Suppressor macrophage treated with lipopolysaccharide for 1 hour (primary cell): ENCODE results near the gene CENPO.

ENCODE experiments used
- DNase-seq, 3 donors: peaks; one replicate each; pipeline ENCODE4 v3.0.0-alpha.2; 2020 to 2022

Gene CENPO

DNA sequence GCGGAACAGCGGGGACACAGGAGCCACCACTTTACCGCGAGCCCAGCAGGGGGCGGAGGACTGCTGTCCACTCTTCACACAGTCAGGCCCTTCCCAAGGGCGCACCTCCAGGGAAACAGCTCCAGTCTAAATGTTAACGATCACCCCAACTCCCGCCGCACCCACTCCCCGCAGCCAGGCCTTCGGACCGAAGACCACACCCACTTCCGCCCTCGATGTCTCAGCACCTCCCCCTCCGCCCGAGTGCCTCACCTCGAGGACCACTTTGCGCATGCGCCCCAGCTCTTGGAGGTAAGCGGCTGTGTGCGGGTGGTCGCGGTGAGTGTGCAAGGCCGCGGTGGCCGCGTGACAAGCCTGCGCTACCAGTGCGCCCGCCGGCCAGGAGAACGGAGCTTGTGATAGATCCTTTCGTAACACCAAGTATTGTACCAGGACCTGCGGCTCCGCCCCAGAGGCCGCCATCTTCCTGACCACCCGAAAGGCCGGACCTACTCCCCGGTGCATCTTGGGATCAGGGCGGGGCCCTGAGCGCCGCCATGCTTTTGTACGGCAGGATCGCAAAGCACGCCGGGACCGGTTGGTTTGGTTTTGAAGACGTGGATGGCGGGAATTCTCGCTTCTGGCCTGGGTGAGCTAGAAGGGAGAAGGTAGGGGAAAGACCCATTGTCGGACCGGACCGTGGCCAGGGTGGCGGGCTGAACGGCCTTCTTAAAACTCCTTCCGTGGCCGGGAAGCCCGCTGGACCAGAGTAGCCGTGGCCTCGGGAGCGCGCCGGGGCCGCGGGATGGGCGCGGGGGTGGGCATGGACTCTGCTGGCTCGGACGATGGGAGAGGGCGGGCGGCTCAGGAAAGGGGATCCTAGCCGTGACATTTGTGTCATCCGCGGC lies at the start of gene CENPO, which contains the start of gene PTRHD1:
Gene CENPO, plus strand, starts transcription at position 552 of the 887 bp plus-strand sequence. CDS start 495 bp downstream, outside the sequence.
Gene PTRHD1, minus strand, starts transcription at position 518 of the 887 bp plus-strand sequence. Its CDS starts 14 bp downstream, at position 504.
- DNase-seq = peak; percentile 98

- peak; percentile 54 to 63 (median 61) for DNase-seq
Observed at GRCh38 chr2:24743924-24744323, 49.3 kb upstream of the CENPO start.

DNA sequence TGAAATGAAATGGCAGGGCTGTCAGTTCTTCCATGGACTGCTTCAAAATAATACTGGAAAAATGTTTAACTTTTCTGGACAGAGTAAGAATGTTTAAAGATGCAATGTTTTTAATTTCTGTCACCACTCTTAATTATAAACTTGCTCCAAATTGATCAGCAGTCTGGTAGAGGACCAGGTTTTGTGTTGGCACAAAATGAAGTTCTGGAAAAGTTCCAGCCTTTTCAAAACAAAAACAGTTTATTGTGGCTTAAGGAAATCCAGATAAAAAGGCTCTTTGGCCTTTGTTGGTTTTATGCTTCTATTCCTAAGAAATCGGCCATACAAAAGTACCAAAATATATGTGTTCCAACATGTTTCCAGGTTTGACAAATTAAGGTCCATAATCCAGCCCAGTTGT lies 48.9 kb upstream of the CENPO start:
- no peak for DNase-seq

- no peak for DNase-seq
Observed at GRCh38 chr2:24745825-24746224, 47.4 kb upstream of the CENPO start.

DNA sequence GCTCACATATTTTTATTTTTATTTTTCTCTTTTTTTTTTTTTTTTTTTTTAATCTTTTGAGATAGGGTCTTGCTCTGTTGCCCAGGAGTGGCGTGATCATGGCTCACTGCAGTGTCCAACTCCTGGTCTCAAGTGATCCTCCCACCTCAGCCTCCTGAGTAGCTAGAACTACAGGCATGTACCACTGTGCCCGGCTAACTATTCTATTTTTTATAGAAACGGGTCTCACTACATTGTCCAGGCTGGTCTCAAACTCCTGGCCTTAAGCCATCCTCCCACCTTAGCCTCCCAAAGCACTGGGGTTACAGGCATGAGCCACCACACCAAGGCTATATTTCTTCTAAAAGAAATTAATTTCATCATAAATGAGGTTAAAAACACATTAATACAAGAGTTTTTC lies 45.9 kb upstream of the CENPO start:
- no peak for DNase-seq

DNA sequence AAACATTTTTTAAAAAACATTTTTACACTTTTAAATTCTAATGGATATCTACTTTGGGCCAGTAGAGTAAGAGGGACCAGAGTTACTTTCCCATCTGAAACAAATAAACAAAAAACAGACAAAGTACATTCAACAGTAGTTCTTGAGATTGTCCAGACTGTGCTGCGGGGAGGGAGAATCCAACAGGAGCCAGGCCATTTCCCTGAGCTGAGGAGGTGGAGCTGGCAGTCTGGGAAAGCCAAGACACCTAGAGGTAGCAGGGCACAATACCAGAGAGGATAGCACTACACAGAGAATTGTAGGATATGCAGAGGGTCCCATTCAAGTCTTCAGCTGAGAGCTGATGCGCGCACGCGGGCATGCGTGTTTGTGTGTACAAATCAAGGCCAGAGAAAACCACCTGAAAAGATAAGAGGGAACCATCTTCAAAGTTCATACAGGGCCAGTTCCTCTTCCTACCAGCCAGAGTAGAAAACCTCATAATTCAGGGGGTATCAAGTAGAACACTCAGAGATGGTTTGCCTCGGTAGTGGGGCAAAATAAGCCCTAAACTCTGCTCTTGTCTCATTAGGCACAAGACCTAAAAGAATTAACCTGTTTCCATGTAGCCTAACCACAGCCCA lies 44.0 kb upstream of the CENPO start:
- DNase-seq = no peak

DNA sequence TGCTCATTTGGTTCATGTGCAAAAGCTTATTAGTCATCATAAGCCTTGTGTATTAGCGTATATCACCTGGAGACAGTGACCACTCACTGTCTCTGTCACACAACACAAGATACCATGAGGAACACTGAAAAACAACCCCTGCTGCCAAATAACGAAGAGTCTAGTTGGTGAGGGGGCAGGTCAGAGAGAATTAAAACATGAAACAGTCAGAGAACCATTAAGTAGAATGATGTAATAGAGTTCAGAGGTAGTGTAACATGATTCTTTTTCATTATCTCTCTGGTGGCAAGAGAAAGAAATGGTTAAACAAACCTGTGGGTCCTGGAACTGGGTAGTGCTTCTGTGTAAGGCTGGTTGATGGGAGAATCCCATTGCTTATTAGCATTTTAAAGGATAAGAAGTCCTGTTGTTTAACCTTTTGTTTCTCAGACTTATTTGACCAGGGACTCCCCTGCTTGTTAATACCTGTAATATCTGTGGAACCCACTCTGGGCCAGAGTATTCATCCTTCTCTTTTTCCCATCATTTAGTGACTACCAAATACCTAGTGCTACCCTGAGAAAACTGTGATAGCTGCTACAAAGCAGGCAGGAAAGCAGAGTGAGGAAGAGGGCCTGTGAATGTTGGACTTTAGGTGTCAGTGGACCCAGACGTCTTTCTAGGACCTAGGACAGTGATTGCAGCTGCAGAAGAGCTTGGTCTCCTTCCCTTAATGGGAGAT lies 38.1 kb upstream of the CENPO start:
- no peak for DNase-seq

DNA sequence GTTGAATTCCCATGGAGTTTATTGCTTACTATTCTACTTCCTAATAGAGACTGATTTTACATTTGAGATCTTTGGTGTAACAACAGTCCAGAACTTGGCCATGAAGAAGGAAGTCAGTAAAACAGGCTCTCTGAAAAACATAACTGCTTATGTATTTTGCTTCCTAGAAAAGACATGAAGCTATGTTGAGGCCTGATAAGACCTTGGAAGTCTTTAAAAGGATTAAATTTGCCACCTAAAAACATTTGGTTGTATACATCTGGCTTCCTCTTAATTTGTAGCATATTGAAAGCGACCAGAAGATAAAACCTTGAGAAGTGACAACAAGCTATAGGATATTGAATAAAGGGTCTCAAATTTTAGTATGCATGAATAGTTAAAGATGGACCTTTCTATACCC lies 36.4 kb upstream of the CENPO start:
- no peak for DNase-seq

DNA sequence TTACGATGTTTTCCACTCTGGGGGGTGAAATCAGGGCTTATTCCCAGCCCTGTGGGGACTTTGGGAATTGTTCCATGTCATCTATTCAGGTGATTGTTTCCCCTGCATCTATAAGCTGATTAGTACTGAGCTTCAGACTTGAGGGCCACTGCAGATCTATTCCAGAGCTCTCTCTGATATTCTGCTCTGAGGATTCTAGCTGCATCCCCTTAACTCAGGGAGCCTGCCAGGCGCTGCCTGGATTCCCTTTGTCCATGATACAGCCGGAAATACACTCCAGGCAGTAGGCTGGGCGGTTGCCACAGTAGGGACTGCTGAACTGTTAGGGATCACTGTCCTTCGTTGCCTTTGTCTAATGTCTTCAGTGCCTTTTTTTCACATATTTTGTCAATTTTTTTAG lies 31.4 kb upstream of the CENPO start:
- no peak for DNase-seq

DNA sequence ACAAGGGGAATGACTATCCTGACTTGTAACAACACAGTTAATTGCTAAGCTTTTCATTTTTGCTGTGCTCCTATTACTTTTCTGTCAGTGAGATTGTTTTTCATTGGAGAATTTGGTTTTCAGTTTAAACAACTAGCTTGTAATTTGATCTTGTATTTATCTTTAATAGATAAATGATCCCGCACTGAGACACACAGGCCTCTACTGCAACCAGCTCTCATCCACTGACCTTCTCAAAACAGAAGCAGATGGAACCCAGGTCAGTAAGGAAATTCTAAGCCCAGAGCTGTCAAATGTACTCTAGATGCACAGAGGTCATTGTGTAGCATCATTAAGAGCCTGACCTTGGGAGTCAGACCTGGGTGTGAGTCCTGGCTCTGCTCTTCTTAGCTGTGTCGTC lies 30.7 kb upstream of the CENPO start:
- no peak for DNase-seq

- no peak for DNase-seq
Observed at GRCh38 chr2:24763843-24764242, 29.4 kb upstream of the CENPO start.

DNA sequence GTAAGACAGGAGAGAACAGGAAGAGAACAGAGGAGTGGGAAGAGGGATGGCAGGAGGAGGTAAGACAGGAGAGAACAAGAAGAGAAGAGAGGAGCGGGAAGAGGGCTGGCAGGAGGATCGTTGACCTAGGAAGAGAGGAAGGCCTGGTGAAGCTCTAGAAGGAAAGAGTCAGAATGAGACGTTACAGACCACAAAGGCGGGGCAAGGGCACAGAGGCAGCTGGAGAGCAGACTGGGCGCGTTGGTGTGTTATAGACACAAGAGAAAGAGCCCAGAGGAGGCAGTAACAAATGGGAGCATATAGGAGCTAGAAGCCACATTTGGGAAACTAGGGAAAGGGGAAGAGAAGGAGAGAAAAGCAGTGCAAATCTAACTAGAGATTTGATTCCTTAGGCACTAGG lies 26.6 kb upstream of the CENPO start:
- DNase-seq = no peak

DNA sequence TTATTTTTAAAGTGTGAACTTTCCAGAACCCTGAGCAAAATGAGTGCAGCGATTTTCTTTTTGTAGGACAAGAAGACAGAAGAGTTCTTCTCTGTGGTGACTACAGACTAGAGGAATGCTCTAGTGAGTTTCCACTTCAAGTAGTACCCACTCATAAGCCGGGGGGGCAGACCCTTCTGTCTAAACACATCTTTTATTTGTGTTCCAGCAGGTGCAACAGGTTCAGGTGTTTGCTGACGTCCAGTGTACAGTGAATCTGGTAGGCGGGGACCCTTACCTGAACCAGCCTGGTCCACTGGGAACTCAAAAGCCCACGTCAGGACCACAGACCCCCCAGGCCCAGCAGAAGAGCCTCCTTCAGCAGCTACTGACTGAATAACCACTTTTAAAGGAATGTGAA lies 25.2 kb upstream of the CENPO start:
- DNase-seq = no peak

DNA sequence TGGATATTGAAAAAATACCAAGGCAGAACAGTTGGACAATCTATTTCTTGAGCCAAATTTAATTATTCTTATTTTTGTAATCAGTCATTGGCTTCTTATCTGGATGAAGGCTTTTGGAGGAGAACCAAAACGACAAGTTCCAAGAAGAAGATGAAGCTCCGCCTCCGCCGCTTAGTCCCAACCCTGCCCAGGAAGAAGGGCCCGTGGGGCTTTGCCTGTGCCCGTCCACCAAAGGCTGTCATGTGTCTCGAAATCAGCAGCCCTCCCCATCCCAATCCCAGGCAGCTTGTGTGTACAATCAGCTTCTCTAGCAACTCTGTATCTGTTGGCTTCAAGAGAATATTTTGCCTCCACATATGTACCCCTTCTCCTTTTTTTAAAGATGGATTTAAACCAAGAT lies 24.6 kb upstream of the CENPO start:
- no peak for DNase-seq

GRCh38 chr2:24771061-24771460 lies 22.2 kb upstream of the CENPO start:
- no peak for DNase-seq

DNA sequence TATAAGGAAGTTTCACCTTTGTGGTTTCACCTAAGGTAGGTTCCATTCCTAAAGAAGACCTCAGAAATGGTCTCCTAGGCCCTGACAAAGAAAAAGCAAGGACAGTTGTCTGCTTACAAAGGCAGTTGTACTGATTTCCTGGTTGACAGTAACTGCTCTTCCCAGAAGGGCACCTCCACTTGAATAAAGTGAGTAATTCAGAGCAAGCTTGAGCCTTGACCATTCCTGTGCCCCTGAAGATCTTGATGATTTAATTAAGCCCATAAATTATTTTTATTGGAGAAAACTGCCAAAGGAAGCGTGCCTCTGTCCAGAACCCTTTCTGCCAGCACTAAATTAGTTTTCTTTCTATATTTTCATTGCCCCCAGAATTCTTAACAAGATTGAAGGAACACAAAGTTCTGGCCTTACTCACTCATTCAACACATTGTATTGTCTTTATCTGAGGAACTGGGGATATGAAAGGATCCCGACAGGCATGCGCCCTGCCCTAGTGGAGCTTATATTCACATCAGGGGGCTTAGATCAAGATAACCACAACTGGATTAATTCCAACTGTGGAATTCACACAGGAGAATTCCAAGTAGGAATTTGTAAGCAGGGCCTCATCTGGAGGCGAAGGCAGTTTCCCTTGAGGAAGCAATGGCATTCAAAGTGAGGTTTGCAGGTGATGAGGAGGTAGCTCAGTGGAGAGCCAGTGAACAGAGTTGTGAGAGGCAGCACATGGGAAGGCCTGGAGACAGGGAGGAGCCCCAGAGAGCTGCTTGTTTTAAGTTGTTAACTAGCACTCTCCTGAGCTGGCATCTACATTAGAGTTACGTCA lies 21.2 kb upstream of the CENPO start:
- DNase-seq = no peak

GRCh38 chr2:24774373-24774772 lies 18.9 kb upstream of the CENPO start:
- peak in 1 of 3 donors; percentile 6 for DNase-seq

- peak; percentile 29 to 45 (median 45) for DNase-seq
Observed at GRCh38 chr2:24779116-24779515, 14.1 kb upstream of the CENPO start.

DNA sequence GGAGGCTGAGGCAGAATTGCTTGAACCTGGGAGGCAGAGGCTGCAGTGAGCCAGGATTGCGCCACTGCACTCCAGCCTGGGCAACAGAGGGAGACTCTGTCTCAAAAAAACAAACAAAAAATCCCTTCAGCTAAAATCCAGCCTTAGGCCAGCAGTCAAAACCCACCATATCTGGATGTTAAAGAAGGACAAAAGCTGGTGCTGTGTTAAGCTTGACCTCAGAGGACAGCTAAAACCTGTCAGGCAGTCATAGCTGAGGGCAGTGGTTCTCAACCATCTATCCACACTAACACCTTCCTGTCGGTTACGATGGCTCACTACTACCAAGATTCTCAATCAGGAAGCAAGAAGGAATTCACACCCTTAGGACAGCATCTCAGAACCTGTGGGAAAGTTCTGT lies 9.6 kb upstream of the CENPO start:
- DNase-seq = no peak

GRCh38 chr2:24785671-24786321 lies 7.4 kb upstream of the CENPO start:
- DNase-seq = peak; percentile 32 to 42 (median 35)

DNA sequence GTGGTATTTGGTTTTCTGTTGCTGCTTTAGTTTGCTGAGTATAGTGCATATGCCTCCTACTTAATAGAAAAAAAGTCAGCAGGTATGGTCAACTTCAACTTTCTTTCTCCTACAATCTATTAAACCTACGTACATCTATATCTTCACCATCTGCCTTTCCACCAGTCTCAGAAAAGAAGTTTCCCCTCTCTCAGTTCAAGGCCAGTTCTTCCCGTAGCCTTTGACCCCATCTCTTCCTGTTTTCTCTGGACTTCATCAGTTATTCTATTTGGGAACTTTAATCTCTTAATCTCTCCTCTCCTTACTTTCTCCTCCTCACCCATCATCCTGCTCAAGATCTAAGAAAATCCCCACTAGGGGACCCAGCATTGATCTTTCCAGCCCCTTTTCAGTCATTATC lies 5.7 kb upstream of the CENPO start:
- DNase-seq = no peak

GRCh38 chr2:24788816-24789215 lies 4.4 kb upstream of the CENPO start:
- DNase-seq = no peak
